CD4-positive, alpha-beta T cell treated with Interleukin-17A for 1 hour (primary cell): ENCODE results near the gene SPINT2.
A peak's percentile ranks its signal among the peaks of the same experiment; 100 is the strongest.

Source experiments
- DNase-seq: peaks from one replicate; pipeline ENCODE4 v3.0.0-alpha.2; 2020

Gene SPINT2

DNA sequence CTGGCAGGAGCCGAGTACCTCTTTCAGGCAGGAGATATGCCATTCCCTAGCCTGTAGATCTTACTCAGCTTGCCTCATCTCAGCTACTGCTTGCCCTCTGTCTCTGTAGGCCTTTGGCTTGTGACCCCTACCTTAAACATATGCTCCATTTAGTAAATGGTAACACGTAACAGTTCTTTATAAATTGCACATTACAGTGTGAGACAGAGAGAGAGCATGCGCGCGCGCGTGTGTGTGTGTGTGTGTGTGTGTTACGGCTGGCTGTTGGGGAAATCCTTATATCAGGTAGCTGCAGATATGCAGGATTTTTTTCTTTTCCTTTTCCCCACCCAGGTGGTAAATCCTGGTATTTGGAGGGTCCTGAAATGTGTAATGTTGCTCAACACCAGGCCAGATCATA lies 4.2 kb downstream of the SPINT2 start:
- DNase-seq, result peak; percentile 5

DNA sequence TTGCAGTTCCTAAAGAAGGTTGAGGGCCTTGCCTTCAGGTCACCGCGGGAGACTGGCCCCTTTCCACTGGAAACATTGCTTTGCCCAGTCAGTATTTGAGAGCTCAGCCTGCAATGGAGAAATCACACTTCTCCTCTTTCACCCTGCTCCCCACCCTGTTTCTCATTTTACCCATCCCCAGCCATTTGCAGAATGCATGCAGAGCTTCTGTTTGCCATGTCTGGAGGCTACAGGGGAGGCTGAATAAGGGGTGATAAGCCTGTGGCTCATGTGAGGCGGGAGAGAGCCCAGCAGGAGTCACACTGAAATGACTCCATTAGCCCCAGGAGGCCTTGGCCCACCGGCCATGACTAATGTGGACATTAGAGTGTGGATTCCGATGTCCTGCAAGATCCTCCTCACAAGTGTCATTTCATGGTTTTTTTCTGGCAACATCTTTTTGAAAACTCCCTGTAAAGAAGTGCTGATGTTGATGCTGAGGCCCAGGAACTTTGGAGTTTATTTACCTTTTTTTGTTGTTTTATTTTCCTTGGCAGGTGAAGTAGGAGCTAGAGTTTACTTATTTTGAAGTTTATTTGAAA lies 6.3 kb downstream of the SPINT2 start:
- DNase-seq, result no peak

DNA sequence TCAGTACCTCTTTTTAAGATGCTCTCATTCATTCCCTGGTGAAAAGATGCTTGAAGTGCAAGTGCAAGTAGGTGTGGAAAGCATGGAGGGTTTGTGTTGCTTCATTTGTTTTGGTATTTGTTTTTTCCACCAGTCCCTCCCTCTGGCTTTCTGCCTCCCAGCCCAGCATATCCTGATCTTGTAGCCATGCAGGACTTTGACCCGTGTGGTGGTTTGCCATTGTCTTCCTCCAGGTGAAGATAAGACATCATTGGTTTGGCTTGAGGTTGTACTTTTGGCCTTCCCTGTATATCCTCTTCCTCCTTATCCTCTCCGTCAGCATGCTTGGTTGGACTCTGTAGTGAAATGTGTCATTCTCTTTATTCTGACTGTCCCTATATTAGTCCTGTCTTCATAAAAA lies 9.1 kb downstream of the SPINT2 start:
- no peak for DNase-seq

DNA sequence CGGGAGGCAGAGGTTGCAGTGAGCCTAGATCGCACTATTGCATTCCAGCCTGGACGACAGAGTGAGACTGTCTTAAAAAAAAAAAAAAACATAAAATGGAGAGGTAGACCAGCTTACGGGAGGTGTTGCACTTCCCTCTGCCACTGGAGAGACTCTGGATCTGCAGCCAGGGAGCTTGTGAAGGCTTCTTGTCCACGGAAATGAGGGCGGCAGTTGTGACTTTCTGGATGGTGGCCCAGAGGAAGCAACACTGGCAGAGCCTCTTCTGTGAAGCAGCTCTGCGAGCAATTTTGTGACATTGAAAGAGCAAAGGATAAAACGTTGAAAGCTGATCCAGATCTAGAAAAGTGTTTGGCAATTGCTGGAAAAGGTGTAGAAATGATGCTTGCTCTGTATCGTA lies 10.4 kb downstream of the SPINT2 start:
- no peak for DNase-seq

DNA sequence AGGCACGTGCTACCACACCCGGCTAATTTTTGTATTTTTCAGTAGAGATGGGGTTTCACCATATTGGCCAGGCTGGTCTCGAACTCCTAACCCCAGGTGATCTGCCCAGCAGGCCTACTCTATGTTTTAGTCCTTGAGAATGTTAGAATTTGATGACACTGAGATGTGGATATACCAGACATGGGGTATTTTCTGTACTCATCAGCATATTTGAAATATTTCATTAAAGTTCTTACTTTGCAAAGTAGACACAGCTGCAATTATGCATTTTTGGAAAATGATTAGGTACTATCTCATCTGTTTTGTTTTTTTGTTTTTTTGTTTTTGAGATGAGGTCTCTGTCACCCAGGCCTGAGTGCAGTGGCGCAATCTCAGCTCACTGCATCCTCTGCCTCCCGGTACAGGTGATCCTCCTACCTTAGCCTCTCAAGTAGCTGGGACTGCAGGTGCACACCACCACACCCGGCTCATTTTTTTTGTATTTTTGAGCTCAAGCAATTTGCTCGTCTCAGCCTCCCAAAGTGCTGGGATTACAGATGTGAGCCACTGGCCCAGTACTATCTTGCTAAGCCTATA lies 12.7 kb downstream of the SPINT2 start:
- DNase-seq, result no peak

DNA sequence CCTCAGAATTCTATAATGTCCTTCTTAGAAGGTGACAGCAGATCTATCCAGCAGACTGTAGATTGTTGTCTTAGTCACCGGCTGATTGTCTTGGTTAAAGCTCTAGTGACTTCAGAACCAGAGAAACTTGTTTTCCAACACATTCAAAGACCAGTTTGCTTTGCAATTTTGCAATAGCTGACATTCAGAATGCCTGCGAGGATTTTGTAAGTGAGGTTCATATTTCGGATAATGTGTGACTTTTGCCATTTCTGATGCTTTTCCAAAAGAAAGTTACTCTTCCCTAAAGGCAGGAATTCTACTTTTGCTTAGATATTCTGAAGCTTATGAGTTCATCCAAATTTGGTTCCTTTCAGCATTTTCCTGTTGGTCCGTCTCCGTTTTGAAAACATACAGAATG lies 13.2 kb downstream of the SPINT2 start:
- DNase-seq, result no peak

DNA sequence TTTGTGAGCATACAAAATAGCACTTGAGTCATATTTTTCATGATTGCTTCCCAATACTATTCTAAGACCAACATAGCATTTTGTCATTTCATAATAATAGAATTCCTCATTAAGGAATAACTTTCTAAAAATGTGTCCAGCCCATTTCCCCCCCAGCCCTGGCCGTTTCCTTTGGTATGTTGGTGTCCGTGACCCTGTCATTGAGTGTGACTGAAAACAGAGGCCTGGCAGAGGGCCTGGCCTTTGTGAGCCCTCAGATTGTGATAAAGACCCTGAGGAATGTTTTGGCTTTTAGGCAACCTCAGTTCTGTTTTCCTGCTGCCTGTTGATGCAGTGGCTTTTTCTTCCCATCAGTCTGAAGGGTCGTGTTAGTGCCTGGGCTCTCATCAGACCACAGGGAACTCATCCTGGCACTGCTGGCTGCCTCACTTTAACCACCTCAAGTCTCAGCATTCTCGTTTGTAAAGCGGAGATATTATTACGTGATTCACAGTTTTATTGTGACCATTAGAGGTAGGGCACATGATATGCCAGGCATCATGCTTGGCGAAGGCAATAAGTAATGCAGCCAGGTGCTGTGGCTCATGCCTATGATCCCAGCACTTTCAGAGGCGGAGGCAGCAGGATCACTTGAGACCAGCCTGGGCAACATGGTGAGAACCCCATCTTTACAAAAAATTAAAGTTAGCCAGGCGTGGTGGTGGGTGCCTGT lies 13.8 kb downstream of the SPINT2 start:
- DNase-seq, result no peak

DNA sequence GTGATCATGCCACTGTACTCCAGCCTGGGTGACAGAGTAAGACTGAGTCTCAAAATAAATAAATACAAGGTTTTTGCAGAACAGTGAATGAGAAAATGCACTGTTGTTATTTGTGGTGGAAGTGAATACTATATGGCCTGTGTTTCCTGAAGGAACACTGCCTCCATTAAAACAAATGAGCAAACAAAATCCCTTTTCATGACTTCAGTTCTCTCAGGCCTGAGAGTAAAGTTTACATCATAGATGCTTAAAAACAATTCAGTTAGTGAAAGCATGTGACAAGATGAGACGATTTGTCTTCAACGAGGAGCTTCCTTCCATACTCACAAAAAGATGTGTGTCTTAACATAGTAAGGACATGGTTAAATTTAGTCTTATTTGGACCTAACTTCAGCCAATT lies 14.4 kb downstream of the SPINT2 start:
- no peak for DNase-seq

DNA sequence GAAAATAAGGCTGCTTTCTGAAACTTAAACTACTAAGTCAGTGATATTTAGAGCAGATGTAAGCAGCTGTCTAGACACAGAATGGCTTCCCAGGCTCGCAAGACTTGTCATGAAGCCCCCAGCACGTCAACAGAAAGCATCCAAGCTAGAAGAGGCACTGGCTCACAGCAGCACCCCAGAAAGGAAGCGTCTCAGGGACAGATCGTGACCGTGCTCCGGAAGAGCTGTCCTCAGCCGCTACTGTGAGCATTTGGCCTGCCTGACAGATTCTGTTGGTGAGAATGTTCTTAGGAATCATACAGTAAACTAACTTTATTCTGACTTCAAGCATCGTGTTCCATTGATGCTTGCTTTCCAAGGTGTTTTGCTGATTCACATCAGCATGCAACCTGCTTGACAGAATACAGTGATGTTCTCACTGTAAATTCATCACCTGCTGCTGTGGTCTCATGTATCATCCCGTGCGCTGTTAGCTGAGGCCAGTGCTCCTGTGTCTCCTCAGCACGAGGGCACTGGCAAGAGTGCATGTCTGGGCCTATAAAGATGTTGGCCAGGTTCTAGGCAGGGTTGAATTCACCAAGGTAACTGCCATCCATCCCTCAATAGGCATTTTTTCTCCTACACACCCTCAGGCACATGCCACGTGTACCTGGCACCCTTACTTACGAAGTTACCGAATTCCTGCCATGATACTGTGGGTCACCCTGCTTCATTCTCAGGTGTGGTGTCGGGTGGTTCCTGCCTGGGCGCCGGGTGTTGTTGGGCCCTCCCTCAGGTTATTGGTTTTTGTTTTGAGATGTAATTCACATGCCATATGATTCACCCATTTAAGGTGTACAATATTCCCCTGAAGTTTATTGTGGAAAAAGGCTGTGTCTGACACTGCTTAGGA lies 15.9 kb downstream of the SPINT2 start:
- DNase-seq, result no peak

DNA sequence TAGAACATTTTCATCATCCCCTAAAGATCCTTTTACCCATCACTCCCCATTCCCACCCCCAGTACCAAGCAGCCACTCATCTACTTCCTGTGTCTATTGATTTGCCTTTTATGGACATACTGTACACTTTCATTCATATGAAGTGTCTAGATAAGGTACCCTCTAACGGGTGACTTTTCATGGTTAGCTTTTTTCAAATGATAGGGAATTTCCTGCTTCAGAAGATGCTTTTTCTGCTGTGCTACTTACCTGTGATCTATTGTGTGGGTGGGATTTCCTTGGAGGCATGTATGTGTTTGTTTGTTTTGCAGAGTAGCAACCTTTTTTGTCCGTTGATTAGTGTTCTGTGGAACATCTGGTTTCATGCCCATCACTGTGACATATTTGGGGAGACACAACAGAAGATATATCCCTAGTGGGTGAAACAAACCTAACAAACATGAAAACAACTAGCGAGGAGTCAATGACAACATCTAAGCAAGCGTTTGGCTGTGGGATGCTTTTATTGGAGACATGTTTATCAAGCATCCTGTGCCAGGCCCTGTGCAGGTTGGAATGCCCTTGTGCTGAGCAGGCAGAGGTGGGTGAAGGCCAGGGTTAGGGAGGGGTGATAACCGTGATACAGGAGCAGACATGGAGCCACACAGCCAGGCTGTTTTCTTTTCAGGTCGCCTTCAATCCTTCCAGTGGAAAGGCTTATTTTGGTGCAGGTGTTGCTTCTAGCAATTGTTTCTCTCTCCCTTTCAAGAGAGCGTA lies 17.6 kb downstream of the SPINT2 start:
- peak; percentile 7 for DNase-seq

DNA sequence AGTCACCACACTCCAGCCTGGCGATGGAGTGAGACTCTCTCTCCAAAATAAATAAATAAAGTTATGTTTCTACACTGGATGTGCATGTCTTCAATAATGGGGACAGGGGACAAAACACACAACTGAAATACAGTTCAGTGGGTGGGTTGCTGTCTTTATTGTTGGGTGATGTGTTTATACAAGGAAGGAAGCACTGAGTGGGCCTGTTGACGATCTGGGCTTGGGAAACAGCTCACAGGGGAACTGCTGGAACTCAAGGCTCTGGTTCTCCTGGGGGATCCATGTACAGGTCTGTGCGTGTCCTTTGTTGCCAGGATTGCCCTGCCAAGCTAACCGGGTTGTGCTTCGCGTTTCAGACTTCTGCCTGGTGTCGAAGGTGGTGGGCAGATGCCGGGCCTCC lies 18.9 kb downstream of the SPINT2 start:
- DNase-seq, result no peak

DNA sequence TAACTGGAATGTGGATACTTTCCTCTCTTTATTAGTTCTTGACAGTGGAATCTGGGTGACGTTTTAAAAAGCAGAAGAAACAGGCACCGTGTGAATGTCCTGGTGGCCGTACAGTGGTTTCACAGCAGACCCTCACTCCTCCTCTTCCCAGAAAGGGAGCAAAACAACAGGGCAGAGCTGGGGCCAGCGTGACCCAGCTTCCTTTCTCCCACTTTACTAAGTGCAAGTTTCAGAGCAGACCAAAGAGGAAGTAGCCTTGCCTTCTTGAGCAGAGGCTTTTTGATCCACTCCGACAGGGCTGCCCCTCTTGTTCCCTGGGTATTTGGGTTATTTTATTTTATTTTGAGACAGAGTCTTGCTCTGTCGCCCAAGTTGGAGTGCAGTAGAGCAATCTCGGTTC lies 20.0 kb downstream of the SPINT2 start:
- DNase-seq, result no peak

DNA sequence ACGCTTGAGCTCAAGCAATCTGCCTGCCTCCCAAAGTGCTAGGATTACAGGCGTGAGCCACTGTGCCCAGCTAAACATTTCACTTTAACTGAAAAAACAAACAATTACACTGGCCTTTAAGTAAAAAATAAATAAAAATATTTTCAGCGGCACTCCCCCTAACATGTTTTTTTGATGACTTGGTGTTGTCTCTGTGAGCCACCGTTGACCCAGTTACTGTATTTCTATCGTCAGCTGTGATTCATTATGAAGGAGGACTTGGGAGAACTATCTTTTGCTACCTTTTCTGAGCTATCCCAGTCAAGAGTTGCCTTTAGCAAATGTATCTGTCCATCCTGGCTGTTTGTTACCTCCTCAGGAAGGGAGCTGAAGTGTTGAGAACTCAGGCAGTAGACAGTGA lies 21.2 kb downstream of the SPINT2 start:
- no peak for DNase-seq

DNA sequence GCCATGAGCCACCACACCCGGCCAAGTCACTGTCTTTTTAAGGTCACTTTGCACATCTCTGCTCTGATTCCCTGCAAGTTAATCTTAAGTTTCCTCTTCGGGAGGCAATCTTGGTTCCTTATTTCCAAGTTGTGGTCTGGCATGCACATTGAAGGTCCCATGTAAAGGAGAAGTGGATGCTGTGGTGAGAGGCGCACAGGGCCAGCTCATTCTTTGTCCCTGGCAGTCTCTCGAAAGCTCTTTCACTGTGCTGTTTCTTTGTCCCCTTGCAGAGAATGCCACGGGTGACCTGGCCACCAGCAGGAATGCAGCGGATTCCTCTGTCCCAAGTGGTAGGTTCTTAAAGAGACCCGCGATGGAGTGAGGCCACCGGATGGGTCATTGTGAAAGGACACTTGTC lies 23.2 kb downstream of the SPINT2 start:
- DNase-seq, result peak; percentile 14

DNA sequence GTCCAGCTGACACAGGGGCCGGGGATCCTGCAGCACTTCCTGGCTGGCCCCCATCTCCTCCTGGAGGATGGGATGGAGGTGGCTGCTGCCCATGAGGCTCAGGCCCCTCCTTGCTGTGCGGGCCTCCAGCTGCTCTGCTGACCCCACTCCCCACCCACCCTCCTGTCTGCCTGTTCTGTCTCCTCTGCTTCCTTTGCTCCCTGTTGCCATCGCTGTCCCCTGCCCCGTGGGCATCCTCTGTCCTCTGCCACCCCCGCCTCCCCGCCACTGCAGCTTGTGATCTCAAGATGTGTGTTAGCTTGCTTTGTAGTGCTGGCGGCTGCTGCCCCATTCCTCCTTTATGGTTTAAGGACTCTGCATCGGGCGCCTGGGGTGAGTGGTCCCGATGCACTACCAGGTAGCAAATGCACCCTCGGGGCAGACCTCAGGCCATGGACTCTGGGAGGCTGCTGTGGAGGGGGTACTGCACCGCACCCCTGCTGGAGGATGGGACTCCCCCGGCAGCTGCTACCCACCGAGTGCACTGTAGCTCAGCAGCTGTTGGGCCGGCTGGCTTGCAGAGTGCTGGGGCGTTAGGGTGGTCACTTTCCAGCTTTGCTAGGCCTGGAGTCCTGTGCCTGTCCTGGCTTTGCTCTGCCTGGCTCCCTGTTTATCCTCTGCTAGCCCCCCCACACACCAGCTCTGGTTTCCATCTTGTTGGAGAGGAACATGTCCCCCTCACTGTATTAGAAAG lies 23.9 kb downstream of the SPINT2 start:
- no peak for DNase-seq

DNA sequence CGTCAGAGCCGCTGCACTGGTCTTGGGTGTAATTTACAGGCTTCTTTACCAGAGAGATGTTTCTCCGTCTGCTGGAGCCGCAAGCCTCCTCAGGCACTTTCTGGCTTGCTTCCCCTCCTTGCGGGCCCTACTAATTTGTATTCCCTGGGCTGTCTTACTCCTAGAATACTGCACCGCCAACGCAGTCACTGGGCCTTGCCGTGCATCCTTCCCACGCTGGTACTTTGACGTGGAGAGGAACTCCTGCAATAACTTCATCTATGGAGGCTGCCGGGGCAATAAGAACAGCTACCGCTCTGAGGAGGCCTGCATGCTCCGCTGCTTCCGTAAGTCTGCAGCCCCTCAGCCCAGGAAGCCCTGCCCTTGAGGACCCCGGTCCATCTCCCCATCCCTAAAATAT lies 25.6 kb downstream of the SPINT2 start:
- DNase-seq, result no peak

DNA sequence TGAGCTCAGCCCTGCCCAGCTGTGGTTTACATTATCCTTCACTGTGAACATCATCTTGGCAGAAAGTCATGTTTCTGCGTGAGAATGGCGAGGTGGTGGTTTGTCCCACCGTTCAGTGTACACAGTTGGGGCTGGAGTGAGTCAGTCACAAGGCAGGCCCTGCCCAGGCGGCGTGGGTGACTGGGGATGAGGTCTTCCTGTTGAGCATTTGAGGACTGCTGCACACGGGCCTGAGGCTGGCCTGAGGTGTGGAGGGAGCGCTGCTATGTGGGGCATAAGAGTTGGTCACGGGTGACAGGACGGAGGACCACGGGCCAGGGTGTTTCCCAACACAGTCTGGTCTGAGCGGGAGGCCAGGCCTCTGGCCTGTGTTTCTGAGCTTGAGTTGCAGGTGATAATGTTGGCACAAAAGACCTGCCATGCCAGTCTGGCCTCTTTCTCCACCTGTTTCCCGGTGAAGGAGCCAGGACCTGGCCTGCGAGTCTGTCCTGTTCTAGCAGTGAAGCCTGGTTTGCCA lies 26.3 kb downstream of the SPINT2 start:
- DNase-seq, result no peak

DNA sequence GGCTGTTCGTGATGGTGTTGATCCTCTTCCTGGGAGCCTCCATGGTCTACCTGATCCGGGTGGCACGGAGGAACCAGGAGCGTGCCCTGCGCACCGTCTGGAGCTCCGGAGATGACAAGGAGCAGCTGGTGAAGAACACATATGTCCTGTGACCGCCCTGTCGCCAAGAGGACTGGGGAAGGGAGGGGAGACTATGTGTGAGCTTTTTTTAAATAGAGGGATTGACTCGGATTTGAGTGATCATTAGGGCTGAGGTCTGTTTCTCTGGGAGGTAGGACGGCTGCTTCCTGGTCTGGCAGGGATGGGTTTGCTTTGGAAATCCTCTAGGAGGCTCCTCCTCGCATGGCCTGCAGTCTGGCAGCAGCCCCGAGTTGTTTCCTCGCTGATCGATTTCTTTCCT lies 27.5 kb downstream of the SPINT2 start:
- DNase-seq, result no peak

DNA sequence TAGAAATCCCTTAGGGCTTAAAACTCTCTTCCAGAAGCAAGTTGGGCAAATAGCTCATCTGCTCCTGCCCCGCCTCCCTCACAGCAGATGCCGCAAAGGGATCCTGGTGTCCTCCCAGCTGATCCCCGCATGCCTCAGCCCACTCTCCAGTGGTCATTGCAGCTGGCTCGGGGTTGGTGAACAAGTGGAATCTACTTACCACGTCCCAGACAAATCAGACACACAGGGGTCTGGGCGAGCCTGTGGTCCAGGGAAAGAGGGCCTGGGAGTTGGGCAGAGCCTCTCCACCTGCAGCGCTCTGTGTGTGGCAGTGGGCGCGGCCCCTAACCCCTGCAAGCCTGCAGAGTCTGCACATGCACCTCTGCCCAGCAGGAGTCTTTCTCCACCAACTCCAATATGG lies 28.9 kb downstream of the SPINT2 start:
- no peak for DNase-seq

DNA sequence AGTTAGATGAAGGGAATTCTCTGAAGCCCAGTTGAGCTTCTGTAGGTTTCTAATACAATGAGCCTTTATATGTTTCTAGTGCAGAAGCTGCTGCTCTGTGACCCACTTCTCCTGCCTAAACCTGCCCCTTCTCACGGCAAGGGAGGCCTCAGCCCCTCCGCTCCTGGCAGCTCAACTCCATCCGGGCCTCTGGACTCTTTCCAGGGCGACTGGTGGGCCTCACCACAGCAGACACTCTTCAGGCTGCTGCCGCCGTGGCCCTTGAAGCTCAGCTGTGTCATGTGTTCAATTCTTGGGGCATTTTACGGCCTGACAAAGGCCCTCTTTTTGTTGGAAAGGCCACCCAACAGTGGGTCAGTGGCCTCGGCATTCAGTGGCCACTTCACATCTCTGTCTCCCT lies 29.7 kb downstream of the SPINT2 start:
- no peak for DNase-seq

DNA sequence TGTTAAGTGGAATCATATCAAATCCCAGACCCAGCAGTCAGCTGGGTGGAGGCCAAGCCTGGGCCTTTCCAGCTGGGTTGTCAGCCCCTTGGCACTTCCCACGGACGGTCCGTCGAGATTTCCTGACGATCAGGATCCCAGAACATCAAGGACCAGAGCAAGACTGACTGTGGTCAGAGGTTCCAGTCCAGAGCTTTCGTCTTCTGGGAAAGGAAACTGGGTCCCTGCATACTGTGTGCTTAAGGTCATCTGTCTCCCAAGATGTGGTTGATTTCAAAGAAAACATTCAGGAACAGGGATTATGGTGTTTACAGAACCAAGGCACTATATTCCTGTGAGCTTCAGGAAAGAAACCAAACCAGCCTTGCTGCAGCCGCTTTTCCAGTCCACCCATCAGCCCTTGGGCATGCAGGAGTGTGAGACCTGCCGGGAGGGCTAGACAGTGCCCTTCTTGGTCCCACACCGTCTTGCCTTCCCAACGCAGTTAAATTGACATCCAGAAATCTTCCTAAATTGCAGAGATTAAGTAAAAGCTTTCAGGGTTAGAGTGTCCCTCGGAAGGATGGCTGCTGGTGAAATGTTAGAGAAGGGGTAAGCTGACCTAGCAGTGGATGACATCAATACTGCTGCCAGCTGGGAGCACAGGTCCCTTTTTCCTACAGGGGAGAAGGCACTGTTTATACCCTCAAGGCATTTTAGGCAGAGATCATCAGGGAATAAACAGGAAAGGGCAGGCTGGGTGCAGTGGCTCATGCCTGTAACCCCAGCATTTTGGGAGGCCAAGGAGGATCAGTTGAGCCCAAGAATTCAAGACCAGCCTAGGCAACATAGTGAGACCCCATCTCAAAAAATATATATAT lies 34.7 kb downstream of the SPINT2 start:
- no peak for DNase-seq
